HEK293T (cell line): ENCODE results near the gene UBE2I.

Source experiments
- ARNT ChIP-seq: fragments of 450-650 bp; IDR thresholded peaks from 2 replicates; pipeline ENCODE4 v1.6.1; 2017; ENCODE audit warnings: mild to moderate bottlenecking
- BHLHE40 ChIP-seq: fragments of 450-650 bp; IDR thresholded peaks from 2 replicates; pipeline ENCODE4 v1.6.1; 2016; ENCODE audit warnings: mild to moderate bottlenecking, moderate library complexity, borderline replicate concordance
- ELF4 ChIP-seq: fragments of 450-650 bp; IDR thresholded peaks from 2 replicates; pipeline ENCODE4 v1.6.1; 2017; ENCODE audit warnings: antibody characterized with exemption
- FOXK2 ChIP-seq: fragments of 450-650 bp; IDR thresholded peaks from 2 replicates; pipeline ENCODE4 v1.6.1; 2016; ENCODE audit warnings: mild to moderate bottlenecking
- FOXM1 ChIP-seq: fragments of 450-650 bp; IDR thresholded peaks from 2 replicates; pipeline ENCODE4 v1.6.1; 2017; ENCODE audit warnings: mild to moderate bottlenecking, borderline replicate concordance
- HDGF ChIP-seq: fragments of 450-650 bp; IDR thresholded peaks from 2 replicates; pipeline ENCODE4 v1.6.1; 2017; ENCODE audit warnings: antibody characterized with exemption, borderline replicate concordance
- NFRKB ChIP-seq: fragments of 450-650 bp; IDR thresholded peaks from 2 replicates; pipeline ENCODE4 v1.6.1; 2016; ENCODE audit warnings: mild to moderate bottlenecking, moderate library complexity
- SP1 ChIP-seq: fragments of 450-650 bp; IDR thresholded peaks from 2 replicates; pipeline ENCODE4 v1.6.1; 2017
- SUZ12 ChIP-seq: fragments of 450-650 bp; IDR thresholded peaks from 2 replicates; pipeline ENCODE4 v1.6.1; 2016; ENCODE audit warnings: mild to moderate bottlenecking
- TF ChIP-seq, protein P1 (sequence below): fragments of 450-650 bp; IDR thresholded peaks from 2 replicates; pipeline ENCODE4 v1.6.1; 2016

GRCh38 chr16:1326391-1326790, 17.0 kb downstream of the UBE2I start:
- TF ChIP-seq ELF4 = no peak
- TF ChIP-seq, protein P1, sequence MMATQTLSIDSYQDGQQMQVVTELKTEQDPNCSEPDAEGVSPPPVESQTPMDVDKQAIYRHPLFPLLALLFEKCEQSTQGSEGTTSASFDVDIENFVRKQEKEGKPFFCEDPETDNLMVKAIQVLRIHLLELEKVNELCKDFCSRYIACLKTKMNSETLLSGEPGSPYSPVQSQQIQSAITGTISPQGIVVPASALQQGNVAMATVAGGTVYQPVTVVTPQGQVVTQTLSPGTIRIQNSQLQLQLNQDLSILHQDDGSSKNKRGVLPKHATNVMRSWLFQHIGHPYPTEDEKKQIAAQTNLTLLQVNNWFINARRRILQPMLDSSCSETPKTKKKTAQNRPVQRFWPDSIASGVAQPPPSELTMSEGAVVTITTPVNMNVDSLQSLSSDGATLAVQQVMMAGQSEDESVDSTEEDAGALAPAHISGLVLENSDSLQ = no peak
- no peak for TF ChIP-seq FOXM1
- TF ChIP-seq HDGF = no peak
- TF ChIP-seq ARNT = no peak
- TF ChIP-seq SUZ12 = no peak
- no peak for TF ChIP-seq BHLHE40
- no peak for TF ChIP-seq SP1
- no peak for TF ChIP-seq FOXK2
- TF ChIP-seq NFRKB = no peak
